Progenitor cell of endocrine pancreas (in vitro differentiated cells): ENCODE data around the gene ATP10B. TPM values are rescaled to one million over a fixed set of nuclear protein-coding genes. Genes with fewer than 3 reads are reported as not detected.

Experiments used
- DNase-seq: peaks from one replicate; pipeline ENCODE4 v3.0.0; 2021; ENCODE audit warnings: low spot score; ENCODE audit not compliant: unreplicated experiment
- H3K27ac Mint-ChIP-seq: 2 replicates; pipeline ENCODE4 v1.8.0; 2021; ENCODE audit warnings: mild to moderate bottlenecking, moderate library complexity, mixed read lengths
- H3K27me3 Mint-ChIP-seq: 2 replicates; pipeline ENCODE4 v1.8.0; 2021; ENCODE audit warnings: mixed read lengths
- H3K36me3 Mint-ChIP-seq: 2 replicates; pipeline ENCODE4 v1.8.0; 2022; ENCODE audit warnings: mixed read lengths; ENCODE audit not compliant: insufficient read depth
- H3K4me1 Mint-ChIP-seq: 2 replicates; pipeline ENCODE4 v1.8.0; 2021; ENCODE audit warnings: low read depth, mixed read lengths
- H3K4me3 Mint-ChIP-seq: 2 replicates; pipeline ENCODE4 v1.8.0; 2021; ENCODE audit warnings: low read depth, mild to moderate bottlenecking, moderate library complexity, mixed read lengths
- H3K9me3 Mint-ChIP-seq: 2 replicates; pipeline ENCODE4 v1.8.0; 2021; ENCODE audit warnings: low read depth, mixed read lengths
- total RNA-seq: library from RNA; stranded (reverse); gene quantifications from 2 replicates; pipeline ENCODE4 v1.2.1, GENCODE V29; 2021
- TF ChIP-seq, protein P1 (sequence below): fragments of 200-600 bp; sonication (generic); IDR thresholded peaks from one replicate; pipeline ENCODE4 v1.5.0; 2021; ENCODE audit warnings: antibody characterized with exemption, mild to moderate bottlenecking; ENCODE audit not compliant: unreplicated experiment

ATP10B gene
- total RNA-seq, 1 donor from 2014 or later: 1.7 TPM

DNA sequence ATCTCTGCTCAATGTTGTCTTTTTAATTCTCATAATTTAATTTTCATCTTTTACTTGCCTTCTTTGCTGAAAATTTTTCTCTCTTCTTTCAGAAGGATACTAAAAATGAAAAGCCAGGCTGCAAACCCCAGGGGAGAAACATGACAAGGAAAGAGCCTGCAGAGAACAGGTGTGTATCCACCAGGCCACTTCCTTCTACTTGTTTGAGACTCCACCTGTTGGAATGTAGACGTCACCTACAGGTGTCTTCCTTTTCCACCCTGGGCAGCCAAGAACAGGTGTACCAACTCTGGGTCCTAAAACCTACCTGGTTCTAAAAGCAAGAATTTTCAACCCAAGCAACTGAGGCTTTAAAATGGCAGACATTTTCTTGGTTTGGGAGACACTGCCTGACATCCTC lies 166.8 kb downstream of the ATP10B start:
- H3K27me3 Mint-ChIP-seq: no peaks in the 10 kb centered on the region
- H3K36me3 Mint-ChIP-seq: no peaks in the 10 kb centered on the region
- TF ChIP-seq, protein P1, sequence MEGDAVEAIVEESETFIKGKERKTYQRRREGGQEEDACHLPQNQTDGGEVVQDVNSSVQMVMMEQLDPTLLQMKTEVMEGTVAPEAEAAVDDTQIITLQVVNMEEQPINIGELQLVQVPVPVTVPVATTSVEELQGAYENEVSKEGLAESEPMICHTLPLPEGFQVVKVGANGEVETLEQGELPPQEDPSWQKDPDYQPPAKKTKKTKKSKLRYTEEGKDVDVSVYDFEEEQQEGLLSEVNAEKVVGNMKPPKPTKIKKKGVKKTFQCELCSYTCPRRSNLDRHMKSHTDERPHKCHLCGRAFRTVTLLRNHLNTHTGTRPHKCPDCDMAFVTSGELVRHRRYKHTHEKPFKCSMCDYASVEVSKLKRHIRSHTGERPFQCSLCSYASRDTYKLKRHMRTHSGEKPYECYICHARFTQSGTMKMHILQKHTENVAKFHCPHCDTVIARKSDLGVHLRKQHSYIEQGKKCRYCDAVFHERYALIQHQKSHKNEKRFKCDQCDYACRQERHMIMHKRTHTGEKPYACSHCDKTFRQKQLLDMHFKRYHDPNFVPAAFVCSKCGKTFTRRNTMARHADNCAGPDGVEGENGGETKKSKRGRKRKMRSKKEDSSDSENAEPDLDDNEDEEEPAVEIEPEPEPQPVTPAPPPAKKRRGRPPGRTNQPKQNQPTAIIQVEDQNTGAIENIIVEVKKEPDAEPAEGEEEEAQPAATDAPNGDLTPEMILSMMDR: no peak
- no peaks in the 10 kb centered on the region for H3K4me1 Mint-ChIP-seq
- peaks cover 5% of the 10 kb centered on the region for H3K9me3 Mint-ChIP-seq
- no peak for DNase-seq
- no peak overlapping the region for H3K27ac Mint-ChIP-seq
- no peak overlapping the region for H3K4me3 Mint-ChIP-seq

DNA sequence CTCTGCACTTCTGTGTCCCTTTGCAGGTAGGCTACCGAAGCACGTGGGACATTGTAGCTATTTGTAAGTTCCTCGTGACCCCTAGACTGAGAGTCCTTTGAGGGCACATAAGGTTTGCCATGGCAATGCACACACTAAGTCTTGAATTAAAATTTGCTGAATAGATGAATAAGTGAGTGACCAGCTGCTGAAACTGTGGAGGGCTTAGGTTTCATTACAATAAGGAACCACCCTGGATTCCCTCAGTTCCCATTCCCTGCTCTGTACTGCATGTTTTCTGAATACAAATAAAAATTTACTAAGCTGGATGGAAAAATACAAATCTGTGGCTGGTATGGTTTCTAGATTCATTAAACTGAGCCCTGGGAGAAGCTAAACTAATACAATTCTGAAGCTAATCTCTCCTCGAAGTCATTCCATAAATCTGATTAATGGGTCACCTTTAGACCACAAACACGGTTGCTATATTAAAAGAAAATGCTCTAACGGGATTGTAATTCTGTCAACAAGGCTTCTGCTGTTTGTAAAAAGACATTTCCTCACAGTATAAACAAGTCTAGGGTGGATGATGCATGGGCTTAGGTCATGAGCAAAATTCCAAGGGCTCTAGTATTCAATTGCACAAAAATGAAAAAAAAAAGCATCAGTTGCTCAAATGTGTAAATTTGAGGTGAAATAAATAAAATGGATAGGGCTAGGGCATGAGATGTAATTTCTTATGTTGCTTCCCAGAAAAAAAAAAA lies 172.3 kb downstream of the ATP10B start:
- DNase-seq: no peak
- Mint-ChIP-seq H3K9me3 (no peaks in the 10 kb centered on the region), H3K4me1 (peaks cover 17% of the 10 kb centered on the region), H3K36me3 (no peaks in the 10 kb centered on the region), H3K27ac (peak overlapping the region; percentile 82), H3K4me3 (no peak overlapping the region), H3K27me3 (no peaks in the 10 kb centered on the region)
- TF ChIP-seq, protein P1: no peak

DNA sequence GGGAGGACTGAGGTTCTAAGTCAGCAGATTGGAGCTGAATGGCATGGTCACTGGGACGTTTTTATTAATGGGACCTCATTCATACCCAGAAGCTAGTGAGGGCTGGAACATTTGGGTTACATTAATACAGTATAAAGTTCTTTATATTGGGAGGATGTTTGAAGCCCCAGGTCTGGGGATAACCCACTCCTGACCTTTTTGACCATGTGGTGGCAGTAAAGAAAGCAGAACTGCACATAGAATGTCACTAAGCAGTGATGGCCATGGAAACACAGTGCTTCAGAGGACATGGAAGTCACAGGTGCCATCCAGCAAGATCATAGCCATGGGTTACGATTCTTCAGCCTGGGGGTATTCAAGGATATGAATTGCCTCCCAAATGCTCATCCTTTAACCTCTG lies 176.0 kb downstream of the ATP10B start:
- TF ChIP-seq, protein P1: no peak
- H3K4me1 Mint-ChIP-seq: peaks cover 17% of the 10 kb centered on the region
- H3K9me3 Mint-ChIP-seq: no peaks in the 10 kb centered on the region
- DNase-seq: no peak
- H3K36me3 Mint-ChIP-seq: no peaks in the 10 kb centered on the region
- no peak overlapping the region for H3K4me3 Mint-ChIP-seq
- no peak overlapping the region for H3K27ac Mint-ChIP-seq
- H3K27me3 Mint-ChIP-seq: no peaks in the 10 kb centered on the region

GRCh38 chr5:160674901-160675300 lies 177.1 kb downstream of the ATP10B start:
- H3K27me3 Mint-ChIP-seq: no peaks in the 10 kb centered on the region
- H3K27ac Mint-ChIP-seq: no peak overlapping the region
- no peak for DNase-seq
- H3K36me3 Mint-ChIP-seq: no peaks in the 10 kb centered on the region
- no peaks in the 10 kb centered on the region for H3K9me3 Mint-ChIP-seq
- TF ChIP-seq, protein P1: no peak
- no peak overlapping the region for H3K4me3 Mint-ChIP-seq
- H3K4me1 Mint-ChIP-seq: peaks cover 14% of the 10 kb centered on the region

DNA sequence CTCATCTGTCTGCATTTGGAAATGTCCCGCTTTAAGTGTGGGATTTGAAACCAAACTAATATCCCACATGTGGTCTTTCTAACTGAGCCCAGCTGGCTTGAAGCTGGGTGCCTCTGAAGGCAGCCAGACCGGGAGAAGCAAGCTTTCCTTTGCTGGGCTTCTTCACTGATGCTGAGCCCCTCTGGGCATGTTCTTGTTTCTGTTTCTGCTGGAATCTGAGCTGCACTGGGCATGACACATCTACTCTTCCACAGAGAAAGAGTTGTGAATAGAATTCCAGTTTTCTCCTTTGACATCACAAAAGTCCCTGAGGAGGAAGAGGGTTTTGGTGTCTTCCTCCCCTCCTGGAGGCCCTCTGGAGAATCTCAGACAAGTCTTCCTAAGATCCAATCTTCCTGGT lies 179.5 kb downstream of the ATP10B start:
- Mint-ChIP-seq H3K4me3 (no peak overlapping the region), H3K27me3 (no peaks in the 10 kb centered on the region)
- DNase-seq: no peak

More for the DNA sequence above, 179.5 kb downstream of the ATP10B start:
- peaks cover 3% of the 10 kb centered on the region for H3K4me1 Mint-ChIP-seq
- no peaks in the 10 kb centered on the region for H3K36me3 Mint-ChIP-seq
- TF ChIP-seq, protein P1: no peak
- H3K27ac Mint-ChIP-seq: no peak overlapping the region
- no peaks in the 10 kb centered on the region for H3K9me3 Mint-ChIP-seq
